Activated naive CD8-positive, alpha-beta T cell treated with anti-CD3 and anti-CD28 coated beads for 36 hours (primary cell): ENCODE measurements around the gene TESK1. TPM values are rescaled to one million over a fixed set of nuclear protein-coding genes. Genes with fewer than 3 reads are reported as not detected.
"Not testable (repeated sequence)": the region's sequence is repeated elsewhere in the genome, so short reads cannot be mapped to it uniquely, and the experiment has no call there.

Source experiments
- DNase-seq: peaks from one replicate; pipeline ENCODE4 v3.0.0; 2021
- H3K27ac Mint-ChIP-seq: one replicate; pipeline ENCODE4 v1.8.0; 2022; ENCODE audit warnings: mild to moderate bottlenecking, moderate library complexity, mixed read lengths
- H3K27me3 Mint-ChIP-seq: one replicate; pipeline ENCODE4 v1.8.0; 2022; ENCODE audit warnings: mild to moderate bottlenecking, mixed read lengths
- H3K36me3 Mint-ChIP-seq: one replicate; pipeline ENCODE4 v1.8.0; 2021; ENCODE audit warnings: mild to moderate bottlenecking, mixed read lengths
- H3K4me1 Mint-ChIP-seq: one replicate; pipeline ENCODE4 v1.8.0; 2021; ENCODE audit warnings: mixed read lengths
- H3K4me3 Mint-ChIP-seq: one replicate; pipeline ENCODE4 v1.8.0; 2022; ENCODE audit warnings: mild to moderate bottlenecking, moderate library complexity, mixed read lengths
- H3K9me3 Mint-ChIP-seq: one replicate; pipeline ENCODE4 v1.8.0; 2022; ENCODE audit warnings: mixed read lengths
- total RNA-seq, 2 experiments: library from RNA; stranded (reverse); gene quantifications; one replicate each; pipeline ENCODE4 v1.2.3, GENCODE V29; 2021

TESK1 gene
- total RNA-seq, 2 experiments from 2014 or later: 24.9 to 26.0 TPM

DNA sequence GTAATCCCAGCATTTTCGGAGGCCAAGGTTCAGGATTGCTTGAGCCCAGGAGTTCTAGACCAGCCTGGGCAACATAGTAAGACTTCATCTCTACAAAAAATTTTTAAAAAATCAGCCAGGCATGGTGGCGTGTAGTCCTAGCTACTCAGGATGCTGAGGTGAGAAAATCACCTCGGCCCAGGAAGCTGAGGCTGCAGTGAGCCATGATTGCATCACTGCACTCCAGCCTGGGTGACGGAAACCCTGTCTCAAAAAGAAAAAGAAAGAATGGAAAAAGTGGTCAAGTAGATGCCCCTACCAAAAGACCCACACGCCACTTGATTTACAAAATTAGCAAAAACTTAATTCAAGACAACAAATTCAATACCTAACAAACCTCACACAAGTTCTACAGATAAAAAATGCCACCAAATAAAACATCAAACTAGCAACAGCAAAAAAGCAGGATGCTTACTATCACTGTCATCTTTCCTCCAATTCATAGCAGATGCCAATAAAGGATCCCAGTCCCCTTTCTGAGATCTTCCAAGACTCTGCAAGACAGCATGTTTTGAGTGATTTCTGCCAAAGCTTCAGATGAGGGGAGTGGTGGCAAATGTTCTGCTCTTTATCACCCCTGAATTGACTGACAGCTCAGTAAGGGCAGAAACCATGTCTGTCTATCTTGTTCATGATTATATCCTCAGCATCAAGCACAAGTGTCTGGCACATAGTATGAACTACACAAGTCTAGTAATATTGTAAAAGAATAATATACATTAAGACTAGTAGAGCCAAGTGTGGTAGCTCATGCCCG is 34.2 kb upstream of the TESK1 start:
- Mint-ChIP-seq H3K27ac (peak overlapping the region; percentile 94), H3K4me3 (peak overlapping the region; percentile 42), H3K27me3 (no peaks in the 10 kb centered on the region), H3K4me1 (peaks cover 33% of the 10 kb centered on the region), H3K9me3 (no peaks in the 10 kb centered on the region), H3K36me3 (peaks cover 8% of the 10 kb centered on the region)
- DNase-seq: peak; percentile 65

DNA sequence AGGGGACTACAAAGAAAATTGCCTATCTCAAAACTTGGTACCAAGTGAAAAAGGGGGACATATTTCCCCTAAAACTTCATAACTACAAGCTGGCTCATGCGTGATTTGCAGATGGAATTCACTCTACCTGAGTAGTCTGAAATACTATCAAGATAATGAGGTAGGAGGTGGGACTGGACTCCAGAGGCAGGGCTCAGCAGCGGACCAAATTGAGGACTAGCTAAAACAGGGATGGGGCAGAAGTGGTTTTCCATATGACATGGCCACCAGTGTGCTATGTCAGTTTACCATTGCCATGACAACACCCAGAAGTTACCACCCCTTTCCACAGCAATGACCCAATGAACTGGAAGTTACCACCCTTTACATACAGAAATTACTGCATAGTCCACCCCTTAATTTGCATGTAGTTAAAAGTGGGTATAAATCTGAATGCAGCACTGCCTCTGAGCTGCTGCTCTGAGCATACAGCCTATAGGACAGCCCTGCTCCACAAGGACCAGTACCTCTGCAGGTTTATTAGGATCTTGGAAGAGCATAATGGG is 30.4 kb upstream of the TESK1 start:
- H3K27me3 Mint-ChIP-seq: no peaks in the 10 kb centered on the region
- DNase-seq: no peak
- H3K4me1 Mint-ChIP-seq: peaks cover 29% of the 10 kb centered on the region
- no peak overlapping the region for H3K27ac Mint-ChIP-seq
- H3K4me3 Mint-ChIP-seq: no peak overlapping the region
- H3K36me3 Mint-ChIP-seq: peaks cover 13% of the 10 kb centered on the region
- peaks cover 9% of the 10 kb centered on the region for H3K9me3 Mint-ChIP-seq

DNA sequence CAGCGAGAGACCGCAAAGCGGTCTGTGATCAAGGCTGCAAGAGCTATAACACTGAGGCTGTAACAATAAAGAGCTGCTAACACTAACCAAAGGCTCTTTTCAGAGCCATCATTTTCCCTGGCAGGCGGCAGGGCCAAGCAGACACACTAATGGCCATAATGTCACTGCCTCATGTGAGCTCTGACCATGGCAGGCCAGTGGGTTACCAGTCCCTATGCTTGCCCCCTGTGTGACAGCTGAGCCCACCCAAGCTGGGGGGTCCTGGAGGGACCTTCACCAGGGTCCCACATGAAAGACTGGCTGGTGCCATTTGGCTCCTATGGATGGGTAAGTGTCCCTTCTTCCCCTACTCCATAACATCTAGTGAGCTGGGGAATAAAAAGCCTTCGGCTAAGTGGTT is 29.6 kb upstream of the TESK1 start:
- H3K36me3 Mint-ChIP-seq: peaks cover 18% of the 10 kb centered on the region

DNA sequence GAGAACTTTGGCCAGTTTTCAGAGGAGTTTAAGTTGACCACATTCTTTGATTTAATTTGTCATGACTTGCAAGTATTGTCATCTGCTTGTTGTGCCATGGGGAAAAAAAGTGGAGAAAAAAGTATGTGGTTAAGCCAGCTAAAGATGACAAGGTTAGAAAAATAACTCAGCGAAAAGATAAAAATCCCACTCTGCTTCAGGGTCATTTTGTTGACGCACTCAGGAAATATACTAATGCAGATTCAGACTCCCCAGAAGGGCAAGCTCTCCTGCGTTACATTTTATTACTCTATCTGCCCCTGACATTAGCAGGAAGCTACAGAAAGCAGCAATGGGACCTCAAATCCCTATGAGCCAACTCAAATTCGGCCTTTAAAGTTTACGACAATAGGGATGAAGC is 27.6 kb upstream of the TESK1 start:
- Mint-ChIP-seq H3K9me3 (peaks cover 26% of the 10 kb centered on the region), H3K27ac (no peak overlapping the region), H3K4me1 (peaks cover 11% of the 10 kb centered on the region), H3K36me3 (peaks cover 30% of the 10 kb centered on the region), H3K4me3 (no peak overlapping the region), H3K27me3 (no peaks in the 10 kb centered on the region)
- no peak for DNase-seq

More for the DNA sequence above, 29.6 kb upstream of the TESK1 start:
- Mint-ChIP-seq H3K4me3 (no peak overlapping the region), H3K27ac (no peak overlapping the region), H3K9me3 (peaks cover 16% of the 10 kb centered on the region), H3K27me3 (no peaks in the 10 kb centered on the region), H3K4me1 (peaks cover 26% of the 10 kb centered on the region)
- DNase-seq: no peak

DNA sequence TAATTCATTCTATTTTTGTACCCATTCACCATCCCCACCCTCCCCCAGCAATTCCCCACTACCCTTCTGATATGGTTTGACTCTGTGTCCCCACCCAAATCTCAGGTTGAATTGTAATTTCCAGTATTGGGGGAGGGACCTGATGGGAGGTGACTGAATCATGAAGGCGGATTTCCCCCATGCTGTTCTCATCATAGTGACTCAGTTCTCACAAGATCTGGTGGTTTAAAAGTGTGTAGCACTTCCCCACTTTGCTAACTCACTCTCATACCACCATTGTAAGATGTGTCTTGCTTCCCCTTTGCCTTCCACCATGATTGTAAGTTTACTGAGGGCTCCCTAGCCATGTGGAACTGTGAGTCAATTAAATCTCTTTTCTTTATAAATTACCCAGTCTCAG is 25.9 kb upstream of the TESK1 start:
- no peaks in the 10 kb centered on the region for H3K27me3 Mint-ChIP-seq
- H3K4me3 Mint-ChIP-seq: no peak overlapping the region
- peaks cover 26% of the 10 kb centered on the region for H3K9me3 Mint-ChIP-seq
- H3K4me1 Mint-ChIP-seq: peaks cover 8% of the 10 kb centered on the region
- DNase-seq: peak; percentile 25
- H3K27ac Mint-ChIP-seq: peak overlapping the region; percentile 53
- H3K36me3 Mint-ChIP-seq: peaks cover 30% of the 10 kb centered on the region

DNA sequence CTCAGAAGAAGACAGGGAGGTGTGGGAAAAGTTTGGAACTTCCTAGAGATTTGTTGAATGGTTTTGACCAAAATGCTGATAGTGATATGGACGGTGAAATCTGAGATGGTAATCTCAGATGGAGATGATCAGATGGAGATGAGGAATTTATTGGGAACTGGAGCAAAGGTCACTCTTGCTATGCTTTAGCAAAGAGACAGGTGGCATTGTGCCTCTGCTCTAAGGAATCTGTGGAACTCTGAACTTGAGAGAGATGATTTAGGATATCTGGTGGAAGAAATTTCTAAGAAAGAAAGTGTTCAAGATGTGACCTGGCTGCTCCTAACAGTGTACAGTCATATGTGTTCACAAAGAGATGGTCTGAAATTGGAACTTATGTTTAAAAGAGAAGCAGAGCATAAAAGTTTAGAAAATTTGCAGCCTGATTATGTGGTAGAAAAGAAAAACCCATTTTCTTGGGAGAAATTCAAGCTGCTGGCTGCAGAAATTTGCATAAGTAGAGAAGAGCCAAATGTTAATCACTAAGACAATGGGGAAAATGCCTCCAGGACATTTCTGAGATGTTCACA is 25.3 kb upstream of the TESK1 start:
- peak overlapping the region; percentile 53 for H3K27ac Mint-ChIP-seq
- H3K4me1 Mint-ChIP-seq, DNase-seq, H3K4me3 Mint-ChIP-seq, H3K27me3 Mint-ChIP-seq: not testable (repeated sequence)
- peaks cover 30% of the 10 kb centered on the region for H3K36me3 Mint-ChIP-seq
- H3K9me3 Mint-ChIP-seq: peaks cover 26% of the 10 kb centered on the region

DNA sequence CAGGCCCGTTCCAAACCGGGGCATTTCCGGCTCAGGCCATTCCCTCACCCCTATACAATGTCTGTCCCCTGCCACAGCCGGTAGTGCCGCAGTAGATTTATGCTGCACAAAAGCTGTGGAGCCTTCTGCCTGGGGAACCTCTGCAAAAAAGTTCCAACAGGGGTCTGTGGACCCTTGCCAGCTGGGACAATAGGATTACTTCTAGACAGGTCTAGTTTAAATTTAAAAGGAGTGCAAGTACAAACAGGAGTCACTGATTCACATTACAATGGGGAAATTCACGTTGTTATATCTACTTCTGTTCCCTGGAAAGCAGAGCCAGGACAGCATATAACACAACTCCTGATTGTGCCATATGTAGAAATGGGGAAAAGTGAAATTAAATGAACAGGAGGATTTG is 21.5 kb upstream of the TESK1 start:
- not testable (repeated sequence) for DNase-seq, H3K4me1 Mint-ChIP-seq, H3K27ac Mint-ChIP-seq, H3K27me3 Mint-ChIP-seq, H3K4me3 Mint-ChIP-seq
- Mint-ChIP-seq H3K9me3 (peaks cover 29% of the 10 kb centered on the region), H3K36me3 (peaks cover 45% of the 10 kb centered on the region)

DNA sequence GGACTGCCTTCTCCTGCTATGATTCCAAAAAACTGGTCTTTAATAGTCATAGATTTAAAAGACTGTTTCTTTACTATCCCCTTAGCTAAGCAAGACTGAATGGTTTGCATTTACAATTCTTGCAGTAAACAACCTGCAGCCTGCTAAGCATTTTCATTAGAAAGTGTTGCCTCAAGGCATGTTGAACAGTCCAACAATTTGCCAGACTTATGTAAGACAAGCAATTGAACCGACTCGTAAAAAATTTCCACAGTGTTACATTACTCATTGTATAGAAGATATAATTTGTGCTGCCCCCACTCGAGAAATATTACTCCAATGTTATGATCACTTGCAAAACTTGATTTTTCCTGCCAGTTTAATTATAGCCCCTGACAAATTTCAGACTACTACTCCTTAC is 20.4 kb upstream of the TESK1 start:
- not testable (repeated sequence) for H3K27me3 Mint-ChIP-seq, H3K4me1 Mint-ChIP-seq, DNase-seq, H3K27ac Mint-ChIP-seq, H3K4me3 Mint-ChIP-seq
- H3K36me3 Mint-ChIP-seq: peaks cover 38% of the 10 kb centered on the region
- peaks cover 22% of the 10 kb centered on the region for H3K9me3 Mint-ChIP-seq

DNA sequence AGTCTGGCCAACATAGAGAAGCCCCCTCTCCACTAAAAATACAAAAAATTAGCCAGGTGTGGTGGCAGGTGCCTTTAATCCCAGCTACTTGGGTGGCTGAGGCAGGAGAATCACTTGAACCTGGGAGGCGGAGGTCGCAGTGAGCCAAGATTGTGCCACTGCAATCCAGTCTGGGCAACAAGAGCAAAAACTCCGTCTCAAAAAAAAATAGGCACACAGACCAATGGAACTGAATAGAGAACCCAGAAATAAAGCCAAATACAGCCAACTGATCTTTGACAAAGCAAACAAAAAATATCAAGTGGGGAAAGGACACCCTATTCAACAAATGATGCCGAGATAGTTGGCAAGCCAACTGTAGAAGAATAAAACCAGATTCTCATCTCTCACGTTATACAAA is 16.6 kb upstream of the TESK1 start:
- not testable (repeated sequence) for H3K4me3 Mint-ChIP-seq, DNase-seq, H3K27me3 Mint-ChIP-seq, H3K27ac Mint-ChIP-seq, H3K4me1 Mint-ChIP-seq
- Mint-ChIP-seq H3K36me3 (peaks cover 34% of the 10 kb centered on the region), H3K9me3 (peaks cover 19% of the 10 kb centered on the region)

DNA sequence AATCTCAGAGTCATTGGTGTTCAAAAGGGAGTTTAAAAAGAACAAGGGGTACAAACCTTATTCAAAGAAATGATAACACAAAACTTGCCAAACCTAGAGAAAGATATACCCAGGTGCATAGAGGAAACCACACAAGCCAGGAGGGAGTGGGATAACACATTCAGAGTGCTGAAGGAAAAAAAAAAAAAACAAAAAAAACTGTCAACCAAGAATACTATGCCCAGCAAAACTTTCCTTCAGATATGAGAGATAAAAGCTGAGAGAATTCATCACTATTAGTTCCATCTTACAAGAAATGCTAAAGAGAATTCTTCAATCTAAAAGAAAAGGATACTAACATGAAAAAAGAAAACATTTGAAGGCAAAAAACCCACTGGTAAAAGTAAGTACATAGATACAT is 11.5 kb upstream of the TESK1 start:
- Mint-ChIP-seq H3K4me1 (no peaks in the 10 kb centered on the region), H3K27me3 (no peaks in the 10 kb centered on the region), H3K27ac (no peak overlapping the region), H3K9me3 (peaks cover 22% of the 10 kb centered on the region), H3K36me3 (peaks cover 29% of the 10 kb centered on the region), H3K4me3 (no peak overlapping the region)
- no peak for DNase-seq

DNA sequence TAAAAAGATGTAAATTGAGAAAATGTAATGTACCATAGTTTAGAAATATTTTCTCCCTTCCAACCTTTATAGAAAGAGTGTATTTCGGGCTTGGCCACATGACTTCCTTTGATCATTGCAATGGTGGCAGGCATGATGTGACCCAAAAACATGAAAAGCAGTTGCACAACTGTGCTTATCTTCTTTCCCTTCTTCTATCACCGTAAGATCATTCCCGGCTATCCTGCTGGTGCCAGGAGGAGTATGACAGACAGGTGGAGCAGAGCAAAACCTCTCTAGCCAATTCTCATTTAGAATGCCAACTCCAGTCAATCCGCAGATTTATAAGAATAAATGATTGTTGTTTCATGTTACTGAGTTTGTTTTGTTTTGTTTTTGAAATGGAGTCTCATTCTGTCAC is 10.6 kb upstream of the TESK1 start:
- no peaks in the 10 kb centered on the region for H3K27me3 Mint-ChIP-seq
- no peak overlapping the region for H3K27ac Mint-ChIP-seq
- H3K9me3 Mint-ChIP-seq: peaks cover 22% of the 10 kb centered on the region
- no peak overlapping the region for H3K4me3 Mint-ChIP-seq
- peaks cover 29% of the 10 kb centered on the region for H3K36me3 Mint-ChIP-seq
- no peaks in the 10 kb centered on the region for H3K4me1 Mint-ChIP-seq
- DNase-seq: no peak

DNA sequence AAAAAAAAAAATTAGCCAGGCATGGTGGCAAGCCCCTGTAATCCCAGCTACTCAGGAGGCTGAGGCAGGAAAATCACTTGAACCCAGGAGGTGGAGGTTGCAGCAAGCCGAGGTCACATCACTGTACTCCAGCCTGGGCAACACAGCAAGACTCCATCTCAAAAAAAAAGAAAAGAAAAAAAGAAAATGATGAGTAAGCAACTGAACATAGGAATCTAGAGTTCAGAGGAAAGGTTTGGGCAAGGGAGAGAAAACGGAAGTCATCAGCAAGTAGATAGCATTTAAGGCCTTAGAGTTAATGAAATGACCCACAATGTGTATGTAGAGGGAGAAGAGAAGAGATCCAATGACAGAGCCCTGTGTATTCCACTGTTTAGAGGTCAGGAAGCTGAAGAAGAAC is 8.2 kb upstream of the TESK1 start:
- not testable (repeated sequence) for H3K27me3 Mint-ChIP-seq, H3K4me3 Mint-ChIP-seq, H3K27ac Mint-ChIP-seq, DNase-seq, H3K4me1 Mint-ChIP-seq
- Mint-ChIP-seq H3K9me3 (peaks cover 22% of the 10 kb centered on the region), H3K36me3 (peaks cover 26% of the 10 kb centered on the region)

DNA sequence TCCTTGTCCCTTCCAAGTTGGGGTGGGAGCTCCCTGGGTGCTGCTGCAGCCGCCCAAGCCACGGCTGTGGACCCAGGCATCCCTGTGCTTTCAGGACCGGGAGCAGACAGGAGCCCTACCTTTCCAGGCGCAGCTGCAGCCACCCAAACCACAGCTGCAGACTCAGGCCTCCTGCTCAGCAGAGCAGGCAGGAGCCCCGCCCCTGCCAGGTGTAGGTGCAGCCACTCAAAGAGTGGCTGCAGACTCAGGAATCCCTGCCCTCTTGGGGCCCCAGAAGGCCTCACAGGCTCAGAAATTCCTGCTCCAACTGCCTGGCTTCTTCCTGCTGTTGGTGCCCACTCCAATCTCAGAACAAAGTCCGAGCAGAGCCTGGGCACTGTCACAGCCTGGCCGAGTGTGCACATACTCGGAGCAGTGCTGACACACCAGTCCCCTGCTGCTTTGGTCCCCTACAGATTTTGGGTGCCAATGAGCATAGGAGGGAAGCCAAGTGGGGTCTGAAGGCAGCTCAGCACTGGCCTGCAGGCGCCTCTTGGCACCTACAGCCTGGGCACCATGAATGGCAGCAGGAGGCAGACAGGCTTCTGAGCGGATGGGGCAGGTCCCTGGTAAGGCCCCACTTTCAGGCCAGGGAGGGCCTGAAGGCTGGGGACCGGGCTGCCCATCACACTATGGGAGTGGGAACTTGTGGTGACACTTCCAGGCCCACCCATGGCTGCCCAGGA is 6.0 kb upstream of the TESK1 start:
- H3K36me3 Mint-ChIP-seq: peaks cover 17% of the 10 kb centered on the region
- no peak overlapping the region for H3K27ac Mint-ChIP-seq
- H3K4me1 Mint-ChIP-seq: peaks cover 13% of the 10 kb centered on the region
- peaks cover 8% of the 10 kb centered on the region for H3K9me3 Mint-ChIP-seq
- no peak overlapping the region for H3K4me3 Mint-ChIP-seq
- DNase-seq: no peak
- no peaks in the 10 kb centered on the region for H3K27me3 Mint-ChIP-seq

DNA sequence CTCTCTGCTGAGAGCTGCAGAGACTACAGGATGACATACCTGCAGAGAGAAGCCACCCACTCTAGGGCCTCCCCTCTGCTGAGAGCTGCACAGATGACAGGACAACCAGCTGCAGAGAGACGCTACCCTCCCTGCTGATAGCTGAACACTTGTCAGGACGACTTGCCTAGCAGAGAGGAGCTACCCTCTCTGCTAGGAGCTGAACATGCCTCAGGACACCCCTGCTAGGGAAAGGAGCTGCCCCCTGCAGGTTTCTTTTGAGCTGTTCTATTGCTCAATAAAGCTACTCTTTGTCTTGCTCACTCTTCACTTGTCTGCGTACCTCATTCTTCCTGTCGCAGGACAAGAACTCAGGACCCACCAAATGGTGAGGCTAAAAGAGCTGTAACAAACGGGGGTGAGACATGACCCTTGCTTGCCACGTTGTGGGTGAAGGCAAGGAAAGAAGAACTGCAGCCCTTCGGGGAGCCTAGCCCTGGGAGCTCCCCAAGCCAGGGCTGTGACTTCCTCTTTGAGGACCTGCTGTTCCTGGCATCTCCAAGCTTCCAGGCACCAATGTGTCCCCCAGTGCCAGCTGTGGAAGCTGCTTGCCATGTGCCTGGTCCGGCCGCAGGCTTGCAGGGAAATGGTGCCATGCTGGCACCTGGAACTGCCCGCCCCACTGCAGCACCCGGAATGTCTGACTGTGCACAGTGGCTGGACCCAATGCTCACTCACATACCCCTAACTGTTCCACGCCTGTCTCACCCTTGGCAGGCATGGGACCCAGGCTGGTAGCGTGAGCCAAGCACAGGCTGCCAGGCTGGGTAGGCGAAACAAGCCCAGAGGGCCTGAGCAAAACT is 5.1 kb upstream of the TESK1 start:
- Mint-ChIP-seq H3K4me1 (peaks cover 17% of the 10 kb centered on the region), H3K4me3 (no peak overlapping the region), H3K27me3 (no peaks in the 10 kb centered on the region), H3K27ac (no peak overlapping the region), H3K9me3 (peaks cover 3% of the 10 kb centered on the region), H3K36me3 (peaks cover 10% of the 10 kb centered on the region)
- DNase-seq: no peak
